ENCODE data around the gene FLNA. TPM values are rescaled to one million over a fixed set of nuclear protein-coding genes. Genes with fewer than 3 reads are reported as not detected.
A peak's percentile ranks its signal among the peaks of the same experiment; 100 is the strongest.

Gene FLNA
- polyA plus RNA-seq, 1 donor from 2014 or later, result 84.9 TPM

GRCh38 chrX:154332561-154332960 lies 41.9 kb downstream of the FLNA start:
- Histone ChIP-seq H3K36me3 (ENCODE audit: insufficient read depth, low read length) (no peaks in the 10 kb centered on the region), H3K9me3 (ENCODE audit: low read length) (no peaks in the 10 kb centered on the region), H3K4me3 (ENCODE audit: low read length) (no peak overlapping the region), H3K79me2 (replicated peaks; ENCODE audit: insufficient read depth, low read length) (no peaks in the 10 kb centered on the region), H3K9me2 (ENCODE audit: insufficient read depth, low read length) (no peaks in the 10 kb centered on the region), H3K27me3 (ENCODE audit: insufficient read depth, low read depth, low read length) (no peaks in the 10 kb centered on the region), H3F3A (ENCODE audit: insufficient read depth, low read length, poor library complexity, severe bottlenecking) (no peaks in the 10 kb centered on the region), H3K27ac (ENCODE audit: low read length) (no peak overlapping the region), H3K9ac (ENCODE audit: low read length) (no peak overlapping the region), H2AFZ (ENCODE audit: low read depth, low read length) (no peak overlapping the region), H3K4me2 (ENCODE audit: low read length) (no peak overlapping the region), H4K20me1 (ENCODE audit: insufficient read depth) (no peaks in the 10 kb centered on the region)
- no peak for TF ChIP-seq EP300 (conservative IDR thresholded peaks at IDR 0.05; ENCODE audit: poor library complexity, severe bottlenecking)
- TF ChIP-seq REST (IDR thresholded peaks at IDR 0.05; ENCODE audit: borderline replicate concordance), result no peak
- TF ChIP-seq SMC3 (conservative IDR thresholded peaks at IDR 0.05; ENCODE audit: poor library complexity), result no peak

GRCh38 chrX:154329294-154329693 lies 45.1 kb downstream of the FLNA start:
- TF ChIP-seq REST (IDR thresholded peaks at IDR 0.05; ENCODE audit: borderline replicate concordance) (peak; percentile 50), CTCF (IDR thresholded peaks at IDR 0.05; ENCODE audit: poor library complexity, severe bottlenecking) (peak; percentile 45), POLR2AphosphoS5 (IDR thresholded peaks at IDR 0.05) (no peak), RAD21 (conservative IDR thresholded peaks at IDR 0.05) (peak; percentile 34), MXI1 (conservative IDR thresholded peaks at IDR 0.05; ENCODE audit: poor library complexity, severe bottlenecking) (no peak), EZH2 (IDR thresholded peaks at IDR 0.05; ENCODE audit: borderline replicate concordance, insufficient read depth, low read length, poor library complexity, severe bottlenecking) (no peak), TAF1 (IDR thresholded peaks at IDR 0.05; ENCODE audit: low read depth) (no peak), EP300 (conservative IDR thresholded peaks at IDR 0.05; ENCODE audit: poor library complexity, severe bottlenecking) (no peak), SMC3 (conservative IDR thresholded peaks at IDR 0.05; ENCODE audit: poor library complexity) (no peak)
- Histone ChIP-seq H3K27ac (ENCODE audit: low read length) (peak overlapping the region; percentile 12), H3K4me3 (ENCODE audit: low read length) (no peak overlapping the region), H3K79me2 (replicated peaks; ENCODE audit: insufficient read depth, low read length) (no peaks in the 10 kb centered on the region), H3K4me2 (ENCODE audit: low read length) (no peak overlapping the region), H3K9me2 (ENCODE audit: insufficient read depth, low read length) (no peaks in the 10 kb centered on the region), H4K20me1 (ENCODE audit: insufficient read depth) (no peaks in the 10 kb centered on the region), H3K27me3 (ENCODE audit: insufficient read depth, low read depth, low read length) (no peaks in the 10 kb centered on the region), H2AFZ (ENCODE audit: low read depth, low read length) (no peak overlapping the region), H3K9me3 (ENCODE audit: low read length) (no peaks in the 10 kb centered on the region), H3K9ac (ENCODE audit: low read length) (no peak overlapping the region), H3K36me3 (ENCODE audit: insufficient read depth, low read length) (no peaks in the 10 kb centered on the region), H3F3A (ENCODE audit: insufficient read depth, low read length, poor library complexity, severe bottlenecking) (no peaks in the 10 kb centered on the region)

All from neural cell (in vitro differentiated cells).